Esophagus squamous epithelium (tissue), 5 donors: ENCODE measurements around the gene CNTLN. TPM values are rescaled to one million over a fixed set of nuclear protein-coding genes. Genes with fewer than 3 reads are reported as not detected.

Experiments used
- DNase-seq: peaks from one replicate; lab custom pipeline; 2025; lab: John Stamatoyannopoulos, UW
- H3K27ac ChIP-seq, 4 donors: fragments of 200-600 bp; sonication (generic); one replicate each; pipeline ENCODE4 v1.5.1; 2016 to 2019; ENCODE audit warnings: mild to moderate bottlenecking in 1 of 4
- H3K27me3 ChIP-seq, 4 donors: fragments of 200-600 bp; sonication (generic); 1 replicate in 3 of 4; 2 replicates in 1 of 4; pipeline versions ENCODE4 v1.5.1 to v1.6.0; 2017 to 2021; ENCODE audit warnings: antibody characterized with exemption in 1 of 4
- H3K36me3 ChIP-seq, 3 donors: fragments of 200-600 bp; sonication (generic); one replicate each; pipeline ENCODE4 v1.5.1; 2016 to 2019
- H3K4me1 ChIP-seq, 3 donors: fragments of 200-600 bp; sonication (generic); one replicate each; pipeline ENCODE4 v1.5.1; 2017 to 2019
- H3K4me3 ChIP-seq, 4 donors: fragments of 200-600 bp; sonication (generic); 1 replicate in 3 of 4; 2 replicates in 1 of 4; pipeline ENCODE4 v1.5.1; 2016 to 2019; ENCODE audit warnings: mild to moderate bottlenecking in 2 of 4, moderate library complexity in 1 of 4
- H3K9me3 ChIP-seq, 3 donors: fragments of 200-600 bp; sonication (generic); one replicate each; pipeline ENCODE4 v1.5.1; 2016 to 2019
- POLR2A ChIP-seq, 4 donors: fragments of 450-650 bp; IDR thresholded peaks; one replicate each; pipeline ENCODE4 v1.6.1; 2017; ENCODE audit warnings: antibody characterized with exemption in 4 of 4, mild to moderate bottlenecking in 4 of 4, moderate library complexity in 3 of 4
- WGBS, 2 donors: methylation state at CpG; one replicate each; pipeline ENCODE4 v1.1.5; 2018; 5-methylcytosine and 5-hydroxymethylcytosine counted together
- intact Hi-C: fragments of 100-400 bp; cut with DNase I; formaldehyde crosslinking; loops from one replicate; pipeline ENCODE4 v1.15.0; 2022
- total RNA-seq, 4 donors: library from RNA; depleted of rRNA; stranded (reverse); fragments of >200 nt; gene quantifications; one replicate each; pipeline ENCODE4 v1.1.0, GENCODE V29; 2016
- TF ChIP-seq, protein P1 (sequence below), 6 experiments: fragments of 450-650 bp in 4 of 6; fragments of 200-600 bp in 2 of 6; sonication (generic) in 2 of 6; IDR thresholded peaks; one replicate each; pipeline ENCODE4 v1.5.1; 2016 to 2019; ENCODE audit warnings: antibody characterized with exemption in 6 of 6, mild to moderate bottlenecking in 4 of 6, moderate library complexity in 4 of 6
- donor health status: DM: yes; HTN: yes; CAD: no.

The CNTLN gene
- total RNA-seq, 4 donors from 2014 or later, result 0.80 to 8.2 (median 5.1) TPM

DNA sequence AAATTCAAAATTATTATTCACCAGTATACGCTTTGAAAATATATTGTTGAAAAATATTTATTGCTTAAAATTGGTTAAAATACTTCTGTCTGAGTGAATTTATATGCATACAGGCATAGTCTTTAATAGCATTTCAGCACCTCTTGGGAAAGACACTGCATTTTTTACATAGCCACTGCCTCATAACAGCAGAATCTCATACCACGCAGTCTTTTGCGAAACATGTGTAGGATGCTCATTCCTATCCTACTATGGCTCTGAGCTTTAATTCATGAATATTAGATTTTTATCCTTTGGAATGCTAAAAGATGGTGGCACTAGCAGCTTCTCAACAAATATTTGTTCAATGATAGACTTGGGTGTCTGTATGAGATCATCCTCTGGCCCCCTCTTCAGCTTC lies 350.1 kb downstream of the CNTLN start:
- intact Hi-C loops, result no loop called here
- Histone ChIP-seq H3K36me3 (no peaks in the 10 kb centered on the region), H3K9me3 (no peaks in the 10 kb centered on the region), H3K27ac (no peak overlapping the region), H3K27me3 (no peaks in the 10 kb centered on the region), H3K4me3 (no peak overlapping the region), H3K4me1 (no peaks in the 10 kb centered on the region)
- 98 to 100% methylated on average over 3 of the region's 3 CpGs for WGBS, 2 donors
- no peak for DNase-seq
- TF ChIP-seq, protein P1, sequence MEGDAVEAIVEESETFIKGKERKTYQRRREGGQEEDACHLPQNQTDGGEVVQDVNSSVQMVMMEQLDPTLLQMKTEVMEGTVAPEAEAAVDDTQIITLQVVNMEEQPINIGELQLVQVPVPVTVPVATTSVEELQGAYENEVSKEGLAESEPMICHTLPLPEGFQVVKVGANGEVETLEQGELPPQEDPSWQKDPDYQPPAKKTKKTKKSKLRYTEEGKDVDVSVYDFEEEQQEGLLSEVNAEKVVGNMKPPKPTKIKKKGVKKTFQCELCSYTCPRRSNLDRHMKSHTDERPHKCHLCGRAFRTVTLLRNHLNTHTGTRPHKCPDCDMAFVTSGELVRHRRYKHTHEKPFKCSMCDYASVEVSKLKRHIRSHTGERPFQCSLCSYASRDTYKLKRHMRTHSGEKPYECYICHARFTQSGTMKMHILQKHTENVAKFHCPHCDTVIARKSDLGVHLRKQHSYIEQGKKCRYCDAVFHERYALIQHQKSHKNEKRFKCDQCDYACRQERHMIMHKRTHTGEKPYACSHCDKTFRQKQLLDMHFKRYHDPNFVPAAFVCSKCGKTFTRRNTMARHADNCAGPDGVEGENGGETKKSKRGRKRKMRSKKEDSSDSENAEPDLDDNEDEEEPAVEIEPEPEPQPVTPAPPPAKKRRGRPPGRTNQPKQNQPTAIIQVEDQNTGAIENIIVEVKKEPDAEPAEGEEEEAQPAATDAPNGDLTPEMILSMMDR (IDR thresholded peaks at IDR 0.05), result no peak
- no peak for TF ChIP-seq POLR2A (IDR thresholded peaks at IDR 0.05)

DNA sequence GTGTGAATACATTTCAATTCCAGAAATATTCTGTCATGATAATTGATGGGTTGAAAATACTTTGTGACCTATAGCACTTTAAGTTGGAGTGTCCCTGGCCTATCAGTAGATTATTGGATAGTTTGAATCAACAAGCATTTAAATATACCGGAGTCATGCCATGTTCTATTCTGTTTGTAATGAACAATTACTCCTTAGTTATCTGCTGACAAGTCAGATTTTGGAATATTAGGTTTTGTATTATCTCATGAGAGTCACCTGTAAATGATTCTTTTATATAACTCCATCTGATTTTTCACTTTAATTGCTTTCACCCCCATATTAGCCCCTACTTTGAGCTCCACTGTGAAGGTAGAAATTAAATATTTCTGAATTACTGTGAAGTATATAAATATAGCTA lies 351.6 kb downstream of the CNTLN start:
- DNase-seq, result no peak
- Histone ChIP-seq H3K9me3 (no peaks in the 10 kb centered on the region), H3K27ac (no peak overlapping the region), H3K4me3 (no peak overlapping the region), H3K27me3 (no peaks in the 10 kb centered on the region), H3K36me3 (no peaks in the 10 kb centered on the region), H3K4me1 (no peaks in the 10 kb centered on the region)
- intact Hi-C loops, result no loop called here
- WGBS, 2 donors, result 95 to 100% methylated on average over 1 of the region's 1 CpG
- TF ChIP-seq, protein P1 (IDR thresholded peaks at IDR 0.05), result no peak
- TF ChIP-seq POLR2A (IDR thresholded peaks at IDR 0.05), result no peak

DNA sequence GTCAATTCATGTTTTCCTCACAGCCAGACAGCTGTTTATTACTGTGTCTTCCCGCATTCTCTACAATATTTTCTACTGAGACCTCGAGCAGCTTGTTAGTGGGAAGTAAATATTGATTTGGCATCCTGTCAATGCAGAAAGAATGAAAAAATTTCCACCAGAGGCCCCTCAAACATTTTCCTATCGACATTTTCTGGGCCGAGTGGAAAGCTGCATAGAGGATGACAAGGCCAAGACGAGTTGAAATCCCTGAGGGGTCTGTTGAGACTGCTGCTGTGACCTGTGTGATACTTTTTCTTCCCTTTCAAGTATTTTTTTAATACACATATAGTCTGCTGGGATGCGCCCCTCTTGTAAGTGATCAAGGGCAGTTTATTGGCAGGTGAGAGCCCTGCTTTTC lies 352.6 kb downstream of the CNTLN start:
- intact Hi-C loops, result no loop called here
- Histone ChIP-seq H3K27ac (no peak overlapping the region), H3K4me1 (no peaks in the 10 kb centered on the region), H3K9me3 (no peaks in the 10 kb centered on the region), H3K27me3 (no peaks in the 10 kb centered on the region), H3K36me3 (no peaks in the 10 kb centered on the region), H3K4me3 (no peak overlapping the region)
- 61 to 83% methylated on average over 6 of the region's 6 CpGs for WGBS, 2 donors
- no peak for TF ChIP-seq POLR2A (IDR thresholded peaks at IDR 0.05)
- TF ChIP-seq, protein P1 (IDR thresholded peaks at IDR 0.05), result no peak
- no peak for DNase-seq

DNA sequence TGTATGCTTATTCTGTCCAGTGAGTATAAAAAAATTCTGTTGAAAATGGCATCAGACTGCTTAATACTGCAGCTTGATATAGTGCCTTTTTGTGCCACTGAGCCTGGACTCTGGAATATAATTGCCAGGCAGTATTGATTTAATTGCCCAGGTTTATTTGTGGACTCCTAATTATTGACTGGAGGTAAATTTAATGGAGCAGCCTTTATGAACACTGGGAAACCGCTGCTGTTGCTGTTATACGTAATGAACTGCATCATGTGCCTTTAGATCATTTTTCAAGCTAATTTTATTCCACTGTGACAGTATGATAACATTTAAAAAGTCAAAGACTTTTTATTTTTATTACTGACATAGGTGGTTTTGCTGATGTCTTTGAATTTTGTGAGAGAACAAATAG lies 353.8 kb downstream of the CNTLN start:
- 87 to 94% methylated on average over 2 of the region's 2 CpGs for WGBS, 2 donors
- H3K4me1 ChIP-seq, result no peaks in the 10 kb centered on the region
- no peak for DNase-seq
- no peaks in the 10 kb centered on the region for H3K36me3 ChIP-seq
- intact Hi-C loops, result no loop called here
- no peaks in the 10 kb centered on the region for H3K27me3 ChIP-seq
- H3K4me3 ChIP-seq, result no peak overlapping the region
- no peak overlapping the region for H3K27ac ChIP-seq
- TF ChIP-seq, protein P1 (IDR thresholded peaks at IDR 0.05), result no peak
- no peak for TF ChIP-seq POLR2A (IDR thresholded peaks at IDR 0.05)
- no peaks in the 10 kb centered on the region for H3K9me3 ChIP-seq

DNA sequence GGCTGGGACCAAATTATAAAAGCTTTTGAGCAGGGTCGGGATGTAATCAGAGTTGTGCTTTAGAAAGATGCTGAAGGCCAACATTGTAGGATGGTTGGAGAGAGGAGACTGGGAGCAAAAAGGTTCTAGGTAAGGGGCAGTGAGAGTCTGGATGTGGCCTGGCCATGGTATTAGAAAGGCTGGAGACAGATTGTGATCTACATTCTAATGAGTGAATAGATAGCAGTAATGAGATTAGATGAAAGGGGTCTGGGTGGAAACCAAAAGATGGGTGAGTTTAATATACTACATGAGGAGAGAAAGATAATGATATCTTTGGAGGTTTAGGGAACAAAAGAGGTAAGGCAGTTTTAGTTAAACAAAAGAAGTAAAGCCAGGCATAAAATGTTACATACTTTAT lies 355.3 kb downstream of the CNTLN start:
- 71 to 93% methylated on average over 1 of the region's 1 CpG for WGBS, 2 donors
- intact Hi-C loops, result no loop called here
- no peaks in the 10 kb centered on the region for H3K4me1 ChIP-seq
- H3K9me3 ChIP-seq, result no peaks in the 10 kb centered on the region
- no peak overlapping the region for H3K27ac ChIP-seq
- peaks cover 0 to 3% (median 0%) of the 10 kb centered on the region in 3 donors for H3K36me3 ChIP-seq
- H3K27me3 ChIP-seq, result no peaks in the 10 kb centered on the region
- DNase-seq, result no peak
- no peak for TF ChIP-seq POLR2A (IDR thresholded peaks at IDR 0.05)
- TF ChIP-seq, protein P1 (IDR thresholded peaks at IDR 0.05), result no peak
- no peak overlapping the region for H3K4me3 ChIP-seq
